ENCODE data around the gene TTF1. TPM values are rescaled to one million over a fixed set of nuclear protein-coding genes. Genes with fewer than 3 reads are reported as not detected.

Gene TTF1
- polyA plus RNA-seq, 4 donors: 18.0 to 20.9 (median 19.3) TPM

Other genes with a start within 250 kb of the TTF1 start
- under 1 TPM; 0.30 to 0.60 (median 0.35) TPM for gene NTNG2, start 244.8 kb downstream of the TTF1 start, polyA plus RNA-seq (ENCODE audit: insufficient read length in 4 of 4)
- 10 to 100 TPM; 39.8 to 70.7 (median 49.3) TPM for gene SETX, start 51.9 kb downstream of the TTF1 start, polyA plus RNA-seq (ENCODE audit: insufficient read length in 4 of 4)
- 1 to 10 TPM in 2 of 4 donors, under 1 TPM in 2; 0.68 to 1.6 (median 1.2) TPM for gene CFAP77, start 3.4 kb upstream of the TTF1 start, polyA plus RNA-seq (ENCODE audit: insufficient read length in 4 of 4)
- not detected for gene BARHL1, start 175.8 kb upstream of the TTF1 start, polyA plus RNA-seq (ENCODE audit: insufficient read length in 4 of 4)

Data from left renal cortex interstitium (tissue), 4 donors.